Brain microvascular endothelial cell (primary cell): ENCODE data around the gene ATXN3.

ENCODE experiments used
- DNase-seq: peaks from one replicate; pipeline ENCODE4 v3.0.0-alpha.2; 2020
- H3K27ac ChIP-seq: fragments of 250-450 bp; sonication (Bioruptor Pico); 2 replicates; pipeline ENCODE4 v1.5.1; 2020; ENCODE audit warnings: mild to moderate bottlenecking, moderate library complexity
- H3K27me3 ChIP-seq: fragments of 250-450 bp; sonication (Bioruptor Pico); replicated peaks from 2 replicates; pipeline ENCODE4 v1.5.1; 2020; ENCODE audit warnings: mild to moderate bottlenecking
- H3K36me3 ChIP-seq: fragments of 250-450 bp; sonication (Bioruptor Pico); replicated peaks from 2 replicates; pipeline ENCODE4 v1.5.1; 2020; ENCODE audit warnings: mild to moderate bottlenecking
- H3K4me3 ChIP-seq: 2 replicates; pipeline ENCODE4 v1.5.1; 2011; ENCODE audit warnings: low read depth, mild to moderate bottlenecking, control low read depth, low read length, moderate library complexity
- CTCF ChIP-seq: IDR thresholded peaks from 2 replicates; pipeline ENCODE4 v1.5.1; 2011; ENCODE audit warnings: low read depth, mild to moderate bottlenecking, moderate library complexity, low read length, control low read depth, inconsistent platforms; ENCODE audit errors: missing control alignments
- in situ Hi-C: cut with HindIII; loops from 2 replicates; pipeline ENCODE4 v1.10.0; 2017; ENCODE audit warnings: low sequenced_read_pairs, low pct_ligation_motif_present

Gene ATXN3

GRCh38 chr14:92121207-92121669, 14.9 kb upstream of the ATXN3 start:
- H3K4me3 ChIP-seq, result peak overlapping the region; percentile 96
- TF ChIP-seq CTCF, result no peak
- H3K27ac ChIP-seq, result peak overlapping the region; percentile 89
- peaks cover 2% of the 10 kb centered on the region for H3K36me3 ChIP-seq
- DNase-seq, result peak; percentile 22
- no peaks in the 10 kb centered on the region for H3K27me3 ChIP-seq
- in situ Hi-C loops, result no loop called here

- Histone ChIP-seq H3K27ac (no peak overlapping the region), H3K4me3 (no peak overlapping the region), H3K27me3 (no peaks in the 10 kb centered on the region), H3K36me3 (no peaks in the 10 kb centered on the region)
- in situ Hi-C loops, result no loop called here
- TF ChIP-seq CTCF, result no peak
- DNase-seq, result no peak
Observed at GRCh38 chr14:92109490-92109889, 3.1 kb upstream of the ATXN3 start.

- Histone ChIP-seq H3K36me3 (no peaks in the 10 kb centered on the region), H3K4me3 (no peak overlapping the region), H3K27me3 (no peaks in the 10 kb centered on the region), H3K27ac (no peak overlapping the region)
- DNase-seq, result no peak
- TF ChIP-seq CTCF, result no peak
- in situ Hi-C loops, result no loop called here
Observed at GRCh38 chr14:92108345-92109254, 2.2 kb upstream of the ATXN3 start.

- DNase-seq, result no peak
- H3K27me3 ChIP-seq, result no peaks in the 10 kb centered on the region
- H3K4me3 ChIP-seq, result peak overlapping the region; percentile 87
- no peak for TF ChIP-seq CTCF
- no peaks in the 10 kb centered on the region for H3K36me3 ChIP-seq
- H3K27ac ChIP-seq, result peak overlapping the region; percentile 96
- in situ Hi-C loops, result no loop called here
Observed at GRCh38 chr14:92105893-92106142, 564 bp downstream of the ATXN3 start.

GRCh38 chr14:92105073-92105892, 1.1 kb downstream of the ATXN3 start:
- Histone ChIP-seq H3K27me3 (no peaks in the 10 kb centered on the region), H3K36me3 (no peaks in the 10 kb centered on the region), H3K4me3 (peak overlapping the region; percentile 87), H3K27ac (peak overlapping the region; percentile 96)
- TF ChIP-seq CTCF, result no peak
- DNase-seq, result peak; percentile 33
- in situ Hi-C loops, result no loop called here
